Suprapubic skin (tissue), 4 donors: ENCODE data around the gene ACSM3. TPM values are rescaled to one million over a fixed set of nuclear protein-coding genes. Genes with fewer than 3 reads are reported as not detected.

Experiments used
- DNase-seq, 2 donors: peaks; one replicate each; pipeline ENCODE4 v3.0.0-alpha.2; 2019; ENCODE audit warnings: low spot score in 2 of 2
- H3K27ac ChIP-seq: fragments of 200-600 bp; sonication (generic); one replicate; pipeline ENCODE4 v1.5.1; 2019
- H3K27me3 ChIP-seq: fragments of 200-600 bp; sonication (generic); one replicate; pipeline ENCODE4 v1.5.1; 2019
- H3K36me3 ChIP-seq: fragments of 200-600 bp; sonication (generic); one replicate; pipeline ENCODE4 v1.5.1; 2019
- H3K4me1 ChIP-seq: fragments of 200-600 bp; sonication (generic); one replicate; pipeline ENCODE4 v1.5.1; 2019
- H3K4me3 ChIP-seq: fragments of 200-600 bp; sonication (generic); one replicate; pipeline ENCODE4 v1.5.1; 2019; ENCODE audit warnings: mild to moderate bottlenecking
- H3K9me3 ChIP-seq: fragments of 200-600 bp; sonication (generic); one replicate; pipeline ENCODE4 v1.5.1; 2019
- EP300 ChIP-seq: sonication (generic); formaldehyde crosslinking; IDR thresholded peaks from one replicate; pipeline ENCODE4 v1.6.1; 2017; ENCODE audit warnings: antibody characterized with exemption
- POLR2A ChIP-seq, 2 donors: fragments of 450-650 bp; IDR thresholded peaks; one replicate each; pipeline ENCODE4 v1.6.1; 2017; ENCODE audit warnings: antibody characterized with exemption in 2 of 2, mild to moderate bottlenecking in 2 of 2, moderate library complexity in 2 of 2
- POLR2AphosphoS5 ChIP-seq, 3 donors: sonication (generic); formaldehyde crosslinking; IDR thresholded peaks; one replicate each; pipeline ENCODE4 v1.6.1; 2017; ENCODE audit warnings: antibody characterized with exemption in 3 of 3
- WGBS: methylation state at CpG from one replicate; pipeline ENCODE4 v1.1.5; 2018; 5-methylcytosine and 5-hydroxymethylcytosine counted together
- total RNA-seq, 4 donors: library from RNA; depleted of rRNA; stranded (reverse); fragments of >200 nt; gene quantifications; one replicate each; pipeline ENCODE4 v1.1.0, GENCODE V29; 2016
- TF ChIP-seq, protein P1 (sequence below), 2 donors: fragments of 200-600 bp in 1 of 2; fragments of 450-650 bp in 1 of 2; sonication (generic) in 1 of 2; IDR thresholded peaks; one replicate each; pipeline ENCODE4 v1.5.1; 2016 to 2019; ENCODE audit warnings: antibody characterized with exemption in 2 of 2, mild to moderate bottlenecking in 1 of 2, moderate library complexity in 1 of 2

ACSM3 gene
- total RNA-seq, 4 donors from 2014 or later, result 5.2 to 11.7 (median 11.0) TPM

DNA sequence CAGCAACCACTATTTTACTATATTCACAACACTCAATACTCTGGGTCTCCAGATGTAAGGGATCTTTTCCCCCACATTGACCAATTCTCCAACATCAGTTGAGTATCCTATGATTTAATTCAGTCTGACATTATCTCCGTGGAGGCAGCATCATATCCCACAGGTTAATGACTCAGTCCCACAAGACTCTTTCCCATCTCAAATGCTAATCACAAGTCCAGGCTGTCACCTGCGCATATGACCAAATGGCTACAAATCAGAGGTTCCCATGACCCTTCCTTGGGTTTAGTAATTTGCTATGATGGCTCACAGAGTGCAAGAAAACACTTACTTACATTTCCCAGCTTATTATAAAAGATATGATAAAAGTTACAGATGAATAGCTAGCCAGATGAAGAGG is 18.7 kb downstream of the ACSM3 start:
- no peak for DNase-seq
- no peaks in the 10 kb centered on the region for H3K4me1 ChIP-seq
- TF ChIP-seq POLR2AphosphoS5 (IDR thresholded peaks at IDR 0.05), result no peak
- no peak for TF ChIP-seq EP300
- TF ChIP-seq POLR2A (IDR thresholded peaks at IDR 0.05), result no peak
- TF ChIP-seq, protein P1, sequence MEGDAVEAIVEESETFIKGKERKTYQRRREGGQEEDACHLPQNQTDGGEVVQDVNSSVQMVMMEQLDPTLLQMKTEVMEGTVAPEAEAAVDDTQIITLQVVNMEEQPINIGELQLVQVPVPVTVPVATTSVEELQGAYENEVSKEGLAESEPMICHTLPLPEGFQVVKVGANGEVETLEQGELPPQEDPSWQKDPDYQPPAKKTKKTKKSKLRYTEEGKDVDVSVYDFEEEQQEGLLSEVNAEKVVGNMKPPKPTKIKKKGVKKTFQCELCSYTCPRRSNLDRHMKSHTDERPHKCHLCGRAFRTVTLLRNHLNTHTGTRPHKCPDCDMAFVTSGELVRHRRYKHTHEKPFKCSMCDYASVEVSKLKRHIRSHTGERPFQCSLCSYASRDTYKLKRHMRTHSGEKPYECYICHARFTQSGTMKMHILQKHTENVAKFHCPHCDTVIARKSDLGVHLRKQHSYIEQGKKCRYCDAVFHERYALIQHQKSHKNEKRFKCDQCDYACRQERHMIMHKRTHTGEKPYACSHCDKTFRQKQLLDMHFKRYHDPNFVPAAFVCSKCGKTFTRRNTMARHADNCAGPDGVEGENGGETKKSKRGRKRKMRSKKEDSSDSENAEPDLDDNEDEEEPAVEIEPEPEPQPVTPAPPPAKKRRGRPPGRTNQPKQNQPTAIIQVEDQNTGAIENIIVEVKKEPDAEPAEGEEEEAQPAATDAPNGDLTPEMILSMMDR (IDR thresholded peaks at IDR 0.05), result no peak
- WGBS, result 93% methylated on average over 2 of the region's 2 CpGs
- H3K9me3 ChIP-seq, result no peaks in the 10 kb centered on the region
- H3K27me3 ChIP-seq, result no peaks in the 10 kb centered on the region
- no peak overlapping the region for H3K27ac ChIP-seq
- H3K36me3 ChIP-seq, result peaks cover 4% of the 10 kb centered on the region
- H3K4me3 ChIP-seq, result no peak overlapping the region

GRCh38 chr16:20784204-20784603 is 20.4 kb downstream of the ACSM3 start:
- no peaks in the 10 kb centered on the region for H3K9me3 ChIP-seq
- peaks cover 4% of the 10 kb centered on the region for H3K36me3 ChIP-seq
- no peak overlapping the region for H3K27ac ChIP-seq
- no peaks in the 10 kb centered on the region for H3K4me1 ChIP-seq
- no peak overlapping the region for H3K4me3 ChIP-seq
- no peak for DNase-seq
- H3K27me3 ChIP-seq, result no peaks in the 10 kb centered on the region
- TF ChIP-seq POLR2A (IDR thresholded peaks at IDR 0.05), result no peak
- TF ChIP-seq POLR2AphosphoS5 (IDR thresholded peaks at IDR 0.05), result no peak
- no peak for TF ChIP-seq EP300
- TF ChIP-seq, protein P1 (IDR thresholded peaks at IDR 0.05), result no peak

GRCh38 chr16:20789130-20789529 is 25.3 kb downstream of the ACSM3 start:
- no peaks in the 10 kb centered on the region for H3K27me3 ChIP-seq
- no peaks in the 10 kb centered on the region for H3K9me3 ChIP-seq
- H3K27ac ChIP-seq, result no peak overlapping the region
- H3K4me3 ChIP-seq, result no peak overlapping the region
- H3K36me3 ChIP-seq, result no peaks in the 10 kb centered on the region
- no peak for DNase-seq
- no peaks in the 10 kb centered on the region for H3K4me1 ChIP-seq
- no peak for TF ChIP-seq POLR2A (IDR thresholded peaks at IDR 0.05)
- TF ChIP-seq, protein P1 (IDR thresholded peaks at IDR 0.05), result no peak
- no peak for TF ChIP-seq POLR2AphosphoS5 (IDR thresholded peaks at IDR 0.05)
- TF ChIP-seq EP300, result no peak

DNA sequence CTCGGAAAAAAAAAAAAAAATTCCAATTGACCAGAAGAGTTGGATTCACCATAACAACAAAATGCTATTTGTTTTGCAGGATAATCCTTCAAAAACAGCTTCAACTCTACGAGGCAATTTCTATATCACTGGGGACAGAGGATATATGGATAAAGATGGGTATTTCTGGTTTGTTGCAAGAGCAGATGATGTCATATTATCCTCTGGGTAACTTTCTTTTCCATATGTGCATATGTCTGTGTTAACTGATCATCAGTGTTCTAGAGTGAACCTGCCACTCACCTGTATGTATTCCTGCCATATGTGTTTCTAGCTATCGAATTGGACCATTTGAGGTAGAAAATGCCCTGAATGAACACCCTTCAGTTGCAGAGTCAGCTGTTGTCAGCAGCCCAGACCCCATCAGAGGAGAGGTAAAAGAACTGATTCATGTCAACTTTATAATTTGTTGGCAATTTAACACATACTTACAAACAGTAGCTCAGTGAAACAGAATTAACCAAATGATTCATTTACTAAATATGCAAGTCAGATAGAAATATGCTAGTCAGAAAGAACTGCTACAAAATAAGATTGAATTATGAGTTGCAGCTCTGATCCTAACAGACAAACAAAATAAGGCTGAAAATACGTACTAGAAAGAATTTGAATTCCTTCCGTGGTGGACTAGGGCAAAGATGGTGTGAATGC is 28.3 kb downstream of the ACSM3 start:
- no peaks in the 10 kb centered on the region for H3K36me3 ChIP-seq
- 73% methylated on average over 5 of the region's 5 CpGs for WGBS
- no peak overlapping the region for H3K4me3 ChIP-seq
- H3K9me3 ChIP-seq, result no peaks in the 10 kb centered on the region
- TF ChIP-seq POLR2AphosphoS5 (IDR thresholded peaks at IDR 0.05) (no peak), EP300 (no peak), POLR2A (IDR thresholded peaks at IDR 0.05) (no peak)
- TF ChIP-seq, protein P1 (IDR thresholded peaks at IDR 0.05), result no peak
- H3K4me1 ChIP-seq, result no peaks in the 10 kb centered on the region
- H3K27me3 ChIP-seq, result no peaks in the 10 kb centered on the region
- no peak overlapping the region for H3K27ac ChIP-seq
- no peak for DNase-seq

- Histone ChIP-seq H3K36me3 (peaks cover 21% of the 10 kb centered on the region), H3K9me3 (no peaks in the 10 kb centered on the region), H3K27ac (no peak overlapping the region), H3K4me1 (no peaks in the 10 kb centered on the region), H3K27me3 (no peaks in the 10 kb centered on the region), H3K4me3 (no peak overlapping the region)
- TF ChIP-seq POLR2AphosphoS5 (IDR thresholded peaks at IDR 0.05), result no peak
- TF ChIP-seq, protein P1 (IDR thresholded peaks at IDR 0.05), result no peak
- no peak for TF ChIP-seq POLR2A (IDR thresholded peaks at IDR 0.05)
- no peak for TF ChIP-seq EP300
- 76% methylated on average over 2 of the region's 2 CpGs for WGBS
- DNase-seq, result no peak
Observed at GRCh38 chr16:20798364-20798763, 34.5 kb downstream of the ACSM3 start.
